Keratinocyte (primary cell): ENCODE results near the gene TOP1.

Experiments used
- CTCF ChIP-seq, 3 experiments: IDR thresholded peaks in 1 of 3; conservative IDR thresholded peaks in 1 of 3; optimal IDR thresholded peaks in 1 of 3; 2 replicates in 2 of 3; 3 replicates in 1 of 3; pipeline versions ENCODE3 to v1.5.1; 2011; ENCODE audit warnings: low read length in 3 of 3, mild to moderate bottlenecking in 3 of 3, moderate library complexity in 2 of 3, control low read depth in 1 of 3, inconsistent platforms in 1 of 3; ENCODE audit not compliant: insufficient read depth in 2 of 3; ENCODE audit errors: extremely low read depth in 1 of 3
- EZH2 ChIP-seq: IDR thresholded peaks from one replicate; pipeline ENCODE4 v1.6.1; 2012; ENCODE audit warnings: inconsistent platforms, mild to moderate bottlenecking, low read length, moderate library complexity

GRCh38 chr20:41170386-41171105, 141.9 kb downstream of the TOP1 start:
- no peak for TF ChIP-seq CTCF (optimal IDR thresholded peaks at IDR 0.05 in 1 of 3, IDR thresholded peaks at IDR 0.05 in 1 of 3, conservative IDR thresholded peaks at IDR 0.05 in 1 of 3; ENCODE audit: extremely low read depth in 1 of 3, insufficient read depth in 2 of 3, low read length in 3 of 3)
- TF ChIP-seq EZH2: no peak
